Posterior vena cava (tissue), 2 donors: ENCODE measurements around the gene KCNMB2. TPM values are rescaled to one million over a fixed set of nuclear protein-coding genes. Genes with fewer than 3 reads are reported as not detected.

Experiments
- DNase-seq: peaks from one replicate; pipeline ENCODE4 v3.0.0-alpha.2; 2020; ENCODE audit warnings: low spot score
- intact Hi-C, 2 donors: fragments of 100-400 bp; cut with DNase I; formaldehyde crosslinking; loops; one replicate each; pipeline versions ENCODE4 v1.14.1 to v1.14.2; 2022 to 2023
- total RNA-seq, 2 donors: library from RNA; stranded (reverse); fragmentation: NEBNext Ultra II Directional; extraction: Animal tissue kit (Norgen Biotek cat#: 25700); gene quantifications; one replicate each; pipeline ENCODE4 v1.2.1, GENCODE V29; 2021
- donor health status: DM: yes; HTN: yes; CAD: no.
- donor health status: DM: yes; HTN: yes; CAD: no.

The KCNMB2 gene
- total RNA-seq, 2 donors from 2014 or later = not detected

DNA sequence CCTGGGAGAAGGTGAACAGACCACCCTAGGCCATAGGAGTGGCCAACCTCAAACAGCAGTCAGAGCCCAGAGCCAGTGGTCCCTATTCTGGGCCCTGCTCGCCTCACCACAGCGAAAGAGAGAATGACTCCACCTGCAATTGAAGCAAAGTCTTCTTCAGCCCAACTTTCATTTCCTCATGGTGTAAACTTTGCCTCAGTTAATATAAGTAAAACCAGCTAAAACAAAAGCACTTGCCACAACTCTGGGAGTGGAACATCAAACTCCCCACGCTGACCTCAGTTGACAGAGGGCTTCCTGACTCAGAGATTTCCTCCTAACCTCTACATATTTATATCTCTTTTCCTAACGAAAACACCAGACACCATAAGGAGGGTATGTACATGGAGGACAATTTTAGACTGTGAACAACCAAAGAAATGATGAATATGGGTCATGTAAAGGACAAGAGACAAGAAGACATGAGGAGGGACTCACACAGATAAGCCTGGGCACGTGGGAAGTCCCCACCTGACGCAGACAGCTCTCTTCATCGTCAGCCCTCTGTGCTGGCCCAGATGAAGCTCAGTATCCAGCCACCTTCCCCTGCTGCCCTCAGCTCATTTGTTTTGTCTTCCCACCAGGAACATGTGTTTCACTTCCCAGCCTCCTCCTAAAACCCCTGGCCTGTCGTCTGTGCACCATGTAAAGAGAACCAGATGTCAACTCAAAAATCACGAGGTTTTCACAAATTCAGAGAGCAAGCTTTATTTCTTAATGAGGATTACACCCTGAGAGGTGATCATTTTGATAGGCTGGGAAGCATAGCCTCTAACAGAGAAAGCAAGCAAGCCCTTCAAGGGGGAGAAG is 140.9 kb downstream of the KCNMB2 start:
- intact Hi-C loops = no loop called here
- no peak for DNase-seq

DNA sequence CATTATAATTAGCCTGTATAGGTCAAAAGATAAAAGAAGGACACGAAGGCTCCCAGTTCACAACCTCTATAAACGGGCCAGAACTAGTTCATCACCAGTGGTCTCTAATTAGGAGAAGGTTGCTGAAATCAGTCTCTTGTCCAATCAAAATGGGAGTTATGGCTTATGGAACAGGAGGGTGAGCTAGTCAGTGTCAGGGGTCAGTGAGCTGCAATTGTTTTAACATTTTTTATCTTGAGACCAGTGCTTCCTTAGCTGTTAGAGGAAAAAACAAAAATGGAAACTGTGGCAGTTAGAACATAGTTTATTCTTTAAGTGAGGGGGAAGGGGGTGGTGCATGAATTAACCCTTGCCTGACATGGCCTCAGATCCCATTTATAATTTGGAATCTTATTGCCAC is 141.7 kb downstream of the KCNMB2 start:
- intact Hi-C loops = no loop called here
- DNase-seq = no peak

- intact Hi-C loops = no loop called here
Observed at GRCh38 chr3:178680037-178680436, 143.8 kb downstream of the KCNMB2 start.

DNA sequence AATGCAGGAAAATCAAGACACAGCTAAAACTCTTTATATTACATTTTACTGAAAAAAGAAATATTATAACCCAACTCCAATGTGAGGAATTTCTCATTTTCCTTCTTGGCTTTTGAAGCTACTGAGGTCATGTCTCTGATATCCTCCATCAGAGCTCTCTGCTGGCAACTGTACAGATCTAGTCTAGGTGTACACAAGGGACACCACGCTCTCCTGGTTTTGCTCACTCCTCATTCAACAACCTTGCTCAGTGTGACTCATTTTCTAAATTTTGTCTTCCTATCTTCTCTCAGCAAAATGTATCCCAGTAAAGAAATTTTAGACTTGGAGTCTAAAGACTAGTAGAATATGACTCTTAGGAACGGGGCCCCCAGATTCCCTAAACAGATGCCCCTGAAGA is 144.3 kb downstream of the KCNMB2 start:
- intact Hi-C loops = no loop called here

More at GRCh38 chr3:178680037-178680436, 143.8 kb downstream of the KCNMB2 start:
- no peak for DNase-seq

GRCh38 chr3:178684881-178685590 is 148.8 kb downstream of the KCNMB2 start:
- no peak for DNase-seq
- intact Hi-C loops = no loop called here

More for the DNA sequence above, 144.3 kb downstream of the KCNMB2 start:
- DNase-seq = no peak

- intact Hi-C loops = no loop called here
Observed at GRCh38 chr3:178685591-178685906, 149.3 kb downstream of the KCNMB2 start.

DNA sequence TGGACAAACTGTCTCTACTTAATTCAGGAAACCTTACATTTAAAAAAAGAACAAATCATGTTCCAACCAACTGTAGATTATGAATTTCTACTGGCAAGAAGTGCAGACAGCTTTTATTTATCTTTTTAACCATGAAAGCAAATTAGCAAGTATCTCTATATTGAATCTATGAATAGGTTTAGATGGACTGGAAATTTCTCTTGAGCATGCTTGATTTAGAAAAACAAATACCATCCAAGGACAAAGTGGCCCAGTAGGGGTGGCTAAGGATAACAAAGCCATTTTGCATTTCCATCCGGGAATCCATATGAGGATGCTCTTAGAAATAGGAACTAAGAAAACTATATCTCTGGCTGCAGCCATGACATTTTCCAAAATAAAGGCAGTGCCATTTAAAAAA is 150.6 kb downstream of the KCNMB2 start:
- intact Hi-C loops = no loop called here

More at GRCh38 chr3:178685591-178685906, 149.3 kb downstream of the KCNMB2 start:
- no peak for DNase-seq

GRCh38 chr3:178690571-178690970 is 154.3 kb downstream of the KCNMB2 start:
- DNase-seq = no peak
- intact Hi-C loops = no loop called here

More for the DNA sequence above, 150.6 kb downstream of the KCNMB2 start:
- no peak for DNase-seq

- intact Hi-C loops = no loop called here
- DNase-seq = no peak
Observed at GRCh38 chr3:178699364-178699763, 163.1 kb downstream of the KCNMB2 start.

DNA sequence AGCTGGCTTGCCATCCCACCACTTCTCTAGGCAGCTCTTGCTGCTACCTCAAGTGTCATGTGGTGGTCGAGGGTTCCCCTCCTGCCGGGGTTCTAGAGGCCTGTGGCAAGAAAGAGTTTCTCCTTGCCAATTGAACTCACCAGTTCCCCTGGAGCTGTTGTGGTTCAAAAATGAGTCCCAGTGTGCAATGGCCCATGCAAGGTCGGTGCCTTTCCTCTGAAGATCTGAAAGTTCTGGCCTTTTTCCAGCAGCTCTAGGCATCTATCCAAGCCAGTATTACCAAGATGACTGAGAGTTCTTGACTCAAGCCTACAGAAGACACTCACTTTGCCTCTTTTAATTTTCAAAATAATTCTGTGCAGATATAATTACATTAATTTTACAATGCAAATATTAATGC is 163.6 kb downstream of the KCNMB2 start:
- intact Hi-C loops = no loop called here
- no peak for DNase-seq

GRCh38 chr3:178703268-178703975 is 167.2 kb downstream of the KCNMB2 start:
- DNase-seq = no peak
- intact Hi-C loops = no loop called here

- DNase-seq = no peak
- intact Hi-C loops = no loop called here
Observed at GRCh38 chr3:178705925-178706324, 169.7 kb downstream of the KCNMB2 start.

GRCh38 chr3:178706411-178706810 is 170.2 kb downstream of the KCNMB2 start:
- no peak for DNase-seq
- intact Hi-C loops = no loop called here

GRCh38 chr3:178707311-178708031 is 171.2 kb downstream of the KCNMB2 start:
- DNase-seq = no peak
- intact Hi-C loops = no loop called here

GRCh38 chr3:178709051-178709450 is 172.8 kb downstream of the KCNMB2 start:
- intact Hi-C loops = no loop called here
- DNase-seq = no peak

GRCh38 chr3:178711753-178712152 is 175.5 kb downstream of the KCNMB2 start:
- DNase-seq = no peak
- intact Hi-C loops = no loop called here

DNA sequence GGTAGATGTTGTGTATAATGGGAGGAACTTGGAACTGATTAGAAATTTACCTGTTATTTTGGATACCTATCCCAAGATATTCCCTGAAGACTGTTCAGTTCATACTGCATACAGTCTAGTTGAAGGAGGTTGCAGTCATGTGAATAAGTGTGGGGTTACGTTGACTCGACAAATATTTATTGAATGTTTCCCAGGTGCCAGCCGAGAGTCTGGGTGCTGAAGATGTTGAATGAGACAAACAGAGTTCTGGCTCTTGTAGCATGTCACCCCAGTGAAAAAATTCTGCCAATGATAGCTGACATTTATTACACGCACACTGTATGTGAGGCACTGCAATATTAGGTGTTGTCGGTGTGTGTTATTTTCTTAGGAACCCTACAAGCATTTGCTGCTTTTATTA is 176.0 kb downstream of the KCNMB2 start:
- intact Hi-C loops = no loop called here
- no peak for DNase-seq

DNA sequence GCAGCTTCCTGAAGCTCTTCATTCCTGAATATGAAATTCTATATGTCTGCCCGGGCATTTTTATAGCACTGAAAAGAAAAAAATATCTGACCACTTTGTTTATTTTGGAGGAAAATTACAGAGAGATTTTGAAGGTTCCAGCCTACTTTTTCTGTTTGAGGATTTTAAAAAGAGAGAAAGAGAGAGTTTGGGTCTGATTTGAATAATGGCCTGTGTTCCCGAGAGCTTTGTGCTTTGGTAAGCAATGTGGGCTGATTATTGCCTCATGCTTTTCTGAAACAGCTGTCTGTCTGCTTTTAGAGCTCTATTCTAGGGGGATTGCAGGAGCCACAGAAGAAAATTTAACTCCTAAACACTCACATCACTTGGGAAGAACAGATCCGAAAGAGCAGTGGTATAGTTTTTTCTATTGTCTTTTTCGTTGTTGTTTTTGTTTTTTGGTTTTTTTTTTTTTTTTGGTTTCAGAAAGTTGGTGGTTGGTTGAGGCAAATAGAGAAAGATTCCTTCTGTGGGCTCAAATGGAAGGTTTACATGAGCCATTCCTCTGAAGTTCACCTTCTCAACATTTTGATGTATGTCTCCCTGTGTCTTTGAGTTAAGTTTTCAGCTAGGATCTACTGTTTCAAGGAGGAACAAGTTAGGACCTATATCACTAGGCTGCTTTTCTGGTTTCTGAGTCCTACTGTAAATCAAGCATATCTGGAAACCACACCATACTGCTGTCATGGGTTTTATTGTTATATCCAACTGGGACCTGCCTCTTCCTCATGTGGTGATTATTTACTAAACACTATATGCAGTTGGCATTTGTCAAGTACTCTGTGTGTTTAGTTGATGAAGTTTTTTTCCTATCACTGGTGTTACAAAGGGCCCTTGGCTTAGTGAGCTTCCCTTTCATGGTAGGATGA is 178.9 kb downstream of the KCNMB2 start:
- intact Hi-C loops = loop anchor here in 1 of 2 donors (5.0 kb wide), 1 partner anchor 367 kb away; no protein-coding TSS in a partner anchor
- DNase-seq = no peak
